SU-DHL-6 (cell line): Measurements from ENCODE around the gene HIP1R.

Experiments
- H2AFZ ChIP-seq: fragments of 200-600 bp; sonication (generic); 2 replicates; pipeline ENCODE4 v1.6.1; 2014; ENCODE audit warnings: low read depth, mild to moderate bottlenecking, moderate library complexity, mixed read lengths, antibody characterized with exemption, low read length; ENCODE audit not compliant: severe bottlenecking
- H3F3A ChIP-seq: fragments of 200-600 bp; shearing (Covaris generic); 2 replicates; pipeline ENCODE4 v1.6.0; 2016; ENCODE audit warnings: antibody characterized with exemption, mild to moderate bottlenecking; ENCODE audit not compliant: insufficient read depth
- H3K27ac ChIP-seq: fragments of 200-600 bp; sonication (generic); 2 replicates; pipeline ENCODE4 v1.5.1; 2016; ENCODE audit warnings: low read depth, mild to moderate bottlenecking, low read length, moderate library complexity, mixed read lengths
- H3K27me3 ChIP-seq: fragments of 200-600 bp; sonication (generic), shearing (Covaris generic); 2 replicates; pipeline ENCODE4 v1.6.0; 2014; ENCODE audit warnings: mild to moderate bottlenecking, low read length
- H3K36me3 ChIP-seq: fragments of 200-600 bp; sonication (generic); 2 replicates; pipeline ENCODE4 v1.6.1; 2014; ENCODE audit warnings: mild to moderate bottlenecking, low read length, mixed read lengths
- H3K4me2 ChIP-seq: fragments of 300-600, 200-600 bp; shearing (Covaris generic), sonication (generic); 2 replicates; pipeline ENCODE4 v1.6.0; 2014; ENCODE audit warnings: low read length, low read depth, mild to moderate bottlenecking; ENCODE audit not compliant: poor library complexity, severe bottlenecking
- H3K4me3 ChIP-seq: fragments of 200-600 bp; sonication (generic); 2 replicates; pipeline ENCODE4 v1.5.1; 2014; ENCODE audit warnings: antibody characterized with exemption, low read length, mild to moderate bottlenecking, mixed read lengths; ENCODE audit not compliant: insufficient read depth, poor library complexity, severe bottlenecking
- H3K79me2 ChIP-seq: fragments of 200-600 bp; sonication (generic); 2 replicates; pipeline ENCODE4 v1.6.1; 2014; ENCODE audit warnings: mild to moderate bottlenecking, low read length, moderate library complexity; ENCODE audit not compliant: insufficient read depth
- H3K9ac ChIP-seq: fragments of 200-600 bp; sonication (generic); 2 replicates; pipeline ENCODE4 v1.7.0; 2014; ENCODE audit warnings: mild to moderate bottlenecking, low read length
- H3K9me2 ChIP-seq: fragments of 200-600 bp; sonication (generic); replicated peaks from 2 replicates; pipeline ENCODE4 v1.6.1; 2014; ENCODE audit warnings: low read length; ENCODE audit not compliant: insufficient read depth
- H3K9me3 ChIP-seq: fragments of 200-600 bp; sonication (generic); 2 replicates; pipeline ENCODE4 v1.6.1; 2014; ENCODE audit warnings: low read length, mixed read lengths; ENCODE audit not compliant: insufficient read depth
- H4K20me1 ChIP-seq: fragments of 200-600 bp; sonication (generic); 2 replicates; pipeline ENCODE4 v1.6.1; 2014; ENCODE audit warnings: low read depth, mild to moderate bottlenecking, antibody characterized with exemption, low read length, moderate library complexity, mixed read lengths
- CTCF ChIP-seq: fragments of 200-600 bp; sonication (generic); IDR thresholded peaks from one replicate; pipeline ENCODE4 v1.5.1; 2017; ENCODE audit warnings: antibody characterized with exemption, mild to moderate bottlenecking, low read length, moderate library complexity; ENCODE audit not compliant: insufficient read depth, poor library complexity, severe bottlenecking
- EZH2phosphoT487 ChIP-seq: fragments of 200-600 bp; sonication (generic), shearing (Covaris generic); conservative IDR thresholded peaks from 2 replicates; pipeline ENCODE4 v1.6.1; 2018; ENCODE audit warnings: mild to moderate bottlenecking, antibody characterized with exemption, low read length, moderate library complexity, mixed read lengths

HIP1R gene

GRCh38 chr12:122852336-122853275, 17.3 kb downstream of the HIP1R start:
- Histone ChIP-seq H3K9ac (no peak overlapping the region), H3K9me2 (no peaks in the 10 kb centered on the region), H3K4me2 (no peak overlapping the region), H2AFZ (no peak overlapping the region), H3K27me3 (no peaks in the 10 kb centered on the region), H3K4me3 (no peak overlapping the region), H3K9me3 (no peaks in the 10 kb centered on the region), H3K79me2 (no peaks in the 10 kb centered on the region), H3F3A (no peaks in the 10 kb centered on the region), H4K20me1 (no peaks in the 10 kb centered on the region), H3K27ac (no peak overlapping the region), H3K36me3 (no peaks in the 10 kb centered on the region)
- no peak for TF ChIP-seq EZH2phosphoT487
- TF ChIP-seq CTCF = no peak

GRCh38 chr12:122853582-122854245, 18.5 kb downstream of the HIP1R start:
- Histone ChIP-seq H3F3A (no peaks in the 10 kb centered on the region), H3K27ac (no peak overlapping the region), H3K9me2 (no peaks in the 10 kb centered on the region), H2AFZ (no peak overlapping the region), H3K4me3 (no peak overlapping the region), H3K27me3 (no peaks in the 10 kb centered on the region), H3K79me2 (no peaks in the 10 kb centered on the region), H4K20me1 (no peaks in the 10 kb centered on the region), H3K9ac (no peak overlapping the region), H3K36me3 (no peaks in the 10 kb centered on the region), H3K4me2 (no peak overlapping the region), H3K9me3 (no peaks in the 10 kb centered on the region)
- TF ChIP-seq EZH2phosphoT487 (no peak), CTCF (no peak)

- no peak overlapping the region for H3K27ac ChIP-seq
- H3K9me2 ChIP-seq = no peaks in the 10 kb centered on the region
- TF ChIP-seq EZH2phosphoT487 (no peak), CTCF (no peak)
- no peaks in the 10 kb centered on the region for H3K27me3 ChIP-seq
- H3K36me3 ChIP-seq = no peaks in the 10 kb centered on the region
- H3K9me3 ChIP-seq = no peaks in the 10 kb centered on the region
- no peak overlapping the region for H3K4me3 ChIP-seq
- no peaks in the 10 kb centered on the region for H3F3A ChIP-seq
- no peak overlapping the region for H3K4me2 ChIP-seq
- no peaks in the 10 kb centered on the region for H3K79me2 ChIP-seq
- no peak overlapping the region for H2AFZ ChIP-seq
- H3K9ac ChIP-seq = no peak overlapping the region
- H4K20me1 ChIP-seq = no peaks in the 10 kb centered on the region
Observed at GRCh38 chr12:122854554-122854953, 19.3 kb downstream of the HIP1R start.
